ENCODE data around the gene ZNF417.

- TF ChIP-seq CTCF (IDR thresholded peaks at IDR 0.05) (no peak), POLR2A (IDR thresholded peaks at IDR 0.05) (no peak)
These were observed 11.1 kb downstream of the ZNF417 start for GRCh38 chr19:57905258-57905657.
